Right lobe of liver (tissue), 6 donors: ENCODE results near the gene PAQR4. TPM values are rescaled to one million over a fixed set of nuclear protein-coding genes. Genes with fewer than 3 reads are reported as not detected.
A peak's percentile ranks its signal among the peaks of the same experiment; 100 is the strongest.

Experiments
- ATAC-seq, 4 donors: fragments of 200-7000 bp; cut with Tn5 transposase; one replicate each; pipeline ENCODE4 v1.9.1; 2020; ENCODE audit warnings: mild to moderate bottlenecking in 4 of 4, moderate library complexity in 4 of 4
- DNase-seq, 3 donors: peaks; one replicate each; pipeline ENCODE4 v3.0.0-alpha.2; 2020
- H3K27ac ChIP-seq, 3 donors: fragments of 200-600 bp; one replicate each; pipeline ENCODE4 v1.8.0; 2022
- H3K27me3 ChIP-seq, 2 donors: fragments of 200-600 bp; one replicate each; pipeline ENCODE4 v1.8.0; 2022
- H3K36me3 ChIP-seq, 4 donors: fragments of 200-600 bp; sonication (generic) in 1 of 4; one replicate each; pipeline versions ENCODE4 v1.5.1 to v1.8.0; 2017 to 2022; ENCODE audit warnings: control low read depth in 1 of 4
- H3K4me1 ChIP-seq, 4 donors: fragments of 200-600 bp; sonication (generic) in 1 of 4; one replicate each; pipeline versions ENCODE4 v1.5.1 to v1.8.0; 2017 to 2022; ENCODE audit warnings: control low read depth in 1 of 4
- H3K4me3 ChIP-seq, 3 donors: fragments of 200-600 bp; one replicate each; pipeline ENCODE4 v1.8.0; 2022
- H3K9me3 ChIP-seq, 4 donors: fragments of 200-600 bp; sonication (generic) in 1 of 4; one replicate each; pipeline versions ENCODE4 v1.5.1 to v1.8.0; 2017 to 2022; ENCODE audit warnings: control low read depth in 1 of 4
- CTCF ChIP-seq, 4 donors: fragments of 200-600 bp in 3 of 4; fragments of 450-650 bp in 1 of 4; IDR thresholded peaks; one replicate each; pipeline versions ENCODE4 v1.5.1 to v1.8.0; 2016 to 2022; ENCODE audit warnings: antibody characterized with exemption in 4 of 4, mild to moderate bottlenecking in 2 of 4
- POLR2A ChIP-seq: fragments of 450-650 bp; IDR thresholded peaks from one replicate; pipeline ENCODE4 v1.6.1; 2017; ENCODE audit warnings: antibody characterized with exemption, mild to moderate bottlenecking
- WGBS: methylation state at CpG from one replicate; pipeline ENCODE4 v1.1.6; 2018; ENCODE audit warnings: low coverage, low lambda C conversion rate; ENCODE audit not compliant: insufficient coverage; ENCODE audit errors: missing lambda C conversion rate; 5-methylcytosine and 5-hydroxymethylcytosine counted together
- intact Hi-C, 2 donors: fragments of 100-400 bp; cut with DNase I; formaldehyde crosslinking; loops; one replicate each; pipeline versions ENCODE4 v1.11.2 to v1.14.1; 2022
- total RNA-seq, 6 experiments: library from RNA; depleted of rRNA in 2 of 6; stranded (reverse); fragments of >200 nt in 2 of 6; fragmentation: NEBNext Ultra II Directional in 3 of 6; extraction: Animal tissue kit (Norgen Biotek cat#: 25700) in 3 of 6; gene quantifications; one replicate each; pipeline versions ENCODE4 v1.1.0 to v1.2.4, GENCODE V29; 2016 to 2023
- donor health status: DM: no; HTN: yes; CAD: no.
- donor health status: DM: no; HTN: no; CAD: no.
- donor health status: DM: no; HTN: no; CAD: no.
- donor health status: DM: no; HTN: yes; CAD: no.
- donor health status: DM: no; HTN: yes; CAD: no.

Gene PAQR4
- total RNA-seq, 6 experiments from 2014 or later = 0.93 to 6.1 (median 3.3) TPM

GRCh38 chr16:3019594-3020246 lies 50.6 kb downstream of the PAQR4 start:
- H3K4me3 ChIP-seq = peak overlapping the region; percentile 64 to 84 (median 74)
- no peaks in the 10 kb centered on the region for H3K9me3 ChIP-seq
- H3K4me1 ChIP-seq = peaks cover 0 to 27% (median 14%) of the 10 kb centered on the region in 4 donors
- ATAC-seq (no peak), DNase-seq (peak in 1 of 3 donors; percentile 31)
- TF ChIP-seq CTCF (IDR thresholded peaks at IDR 0.05) (no peak), POLR2A (no peak)
- H3K27ac ChIP-seq = no peak overlapping the region
- intact Hi-C loops = no loop called here
- 45% methylated on average over 19 of the region's 40 CpGs for WGBS
- H3K27me3 ChIP-seq = no peaks in the 10 kb centered on the region
- no peaks in the 10 kb centered on the region for H3K36me3 ChIP-seq

GRCh38 chr16:3020247-3020603 lies 51.1 kb downstream of the PAQR4 start, which contains the start of gene TNFRSF12A:
Gene TNFRSF12A (plus strand): TSS chr16:3020368. CDS start chr16:3020398, 30 bp downstream.
- Histone ChIP-seq H3K27me3 (no peaks in the 10 kb centered on the region), H3K4me1 (peaks cover 0 to 28% (median 14%) of the 10 kb centered on the region in 4 donors), H3K4me3 (peak within 1 kb of the TSS; percentile 64 to 84 (median 74)), H3K9me3 (no peaks in the 10 kb centered on the region), H3K27ac (peak within 1 kb of the TSS; percentile 84 to 95 (median 91)), H3K36me3 (no peaks in the 10 kb centered on the region)
- ATAC-seq (peak; percentile 17 to 68 (median 56)), DNase-seq (peak; percentile 81 to 87 (median 83))
- 0% methylated on average over 1 of the region's 49 CpGs for WGBS
- TF ChIP-seq CTCF (IDR thresholded peaks at IDR 0.05) (no peak), POLR2A (peak; percentile 99)
- intact Hi-C loops = no loop called here

GRCh38 chr16:3020604-3021448 lies 51.7 kb downstream of the PAQR4 start:
- intact Hi-C loops = no loop called here
- H3K9me3 ChIP-seq = no peaks in the 10 kb centered on the region
- TF ChIP-seq CTCF (IDR thresholded peaks at IDR 0.05) = no peak
- peak; percentile 63 for TF ChIP-seq POLR2A
- peak overlapping the region; percentile 84 to 95 (median 91) for H3K27ac ChIP-seq
- H3K27me3 ChIP-seq = no peaks in the 10 kb centered on the region
- H3K36me3 ChIP-seq = peaks cover 0 to 1% (median 0%) of the 10 kb centered on the region in 4 donors
- peaks cover 0 to 28% (median 14%) of the 10 kb centered on the region in 4 donors for H3K4me1 ChIP-seq
- peak in 2 of 3 donors; percentile 74 to 91 for DNase-seq
- ATAC-seq = peak; percentile 29 to 50 (median 36)
- H3K4me3 ChIP-seq = peak overlapping the region; percentile 64 to 84 (median 74)
- under 1% methylated on average over 32 of the region's 57 CpGs for WGBS

GRCh38 chr16:3021449-3022207 lies 52.5 kb downstream of the PAQR4 start:
- Histone ChIP-seq H3K36me3 (peaks cover 0 to 6% (median 0%) of the 10 kb centered on the region in 4 donors), H3K27me3 (no peaks in the 10 kb centered on the region), H3K27ac (peak overlapping the region; percentile 84 to 95 (median 91)), H3K9me3 (no peaks in the 10 kb centered on the region), H3K4me3 (peak overlapping the region; percentile 64 to 84 (median 74)), H3K4me1 (peaks cover 0 to 28% (median 14%) of the 10 kb centered on the region in 4 donors)
- ATAC-seq (peak; percentile 41 to 52 (median 46)), DNase-seq (peak; percentile 80 to 88 (median 83))
- TF ChIP-seq CTCF (IDR thresholded peaks at IDR 0.05) (peak in 3 of 4 donors; percentile 32 to 37 (median 37)), POLR2A (no peak)
- intact Hi-C loops = no loop called here
- 9% methylated on average over 11 of the region's 25 CpGs for WGBS
